HK-2 (cell line): ENCODE data around the gene SLC7A8.

Experiments
- DNase-seq: peaks from one replicate; pipeline ENCODE4 v3.0.0-alpha.2; 2018; ENCODE audit not compliant: unreplicated experiment

Gene SLC7A8

GRCh38 chr14:23158779-23159178 lies 24.7 kb downstream of the SLC7A8 start:
- no peak for DNase-seq

GRCh38 chr14:23154964-23155587 lies 28.4 kb downstream of the SLC7A8 start:
- peak; percentile 38 for DNase-seq

- peak; percentile 26 for DNase-seq
Observed at GRCh38 chr14:23153851-23154796, 29.3 kb downstream of the SLC7A8 start.

- DNase-seq = no peak
Observed at GRCh38 chr14:23151342-23151741, 32.1 kb downstream of the SLC7A8 start.

GRCh38 chr14:23149745-23150144 lies 33.7 kb downstream of the SLC7A8 start:
- DNase-seq = no peak

- no peak for DNase-seq
Observed at GRCh38 chr14:23148591-23149249, 34.7 kb downstream of the SLC7A8 start.

GRCh38 chr14:23147676-23148075 lies 35.8 kb downstream of the SLC7A8 start:
- DNase-seq = no peak

- DNase-seq = no peak
Observed at GRCh38 chr14:23146980-23147379, 36.5 kb downstream of the SLC7A8 start.

- no peak for DNase-seq
Observed at GRCh38 chr14:23146351-23146910, 37.0 kb downstream of the SLC7A8 start.

- DNase-seq = no peak
Observed at GRCh38 chr14:23145794-23146350, 37.6 kb downstream of the SLC7A8 start.

GRCh38 chr14:23143911-23144310 lies 39.5 kb downstream of the SLC7A8 start:
- no peak for DNase-seq

- DNase-seq = no peak
Observed at GRCh38 chr14:23142826-23143225, 40.6 kb downstream of the SLC7A8 start.

GRCh38 chr14:23141706-23142444 lies 41.6 kb downstream of the SLC7A8 start:
- no peak for DNase-seq

- DNase-seq = no peak
Observed at GRCh38 chr14:23140371-23140770, 43.1 kb downstream of the SLC7A8 start.

GRCh38 chr14:23139874-23140273 lies 43.6 kb downstream of the SLC7A8 start:
- DNase-seq = no peak

- no peak for DNase-seq
Observed at GRCh38 chr14:23137813-23138535, 45.5 kb downstream of the SLC7A8 start.

- DNase-seq = no peak
Observed at GRCh38 chr14:23137192-23137812, 46.2 kb downstream of the SLC7A8 start.

GRCh38 chr14:23136566-23137133 lies 46.8 kb downstream of the SLC7A8 start:
- DNase-seq = no peak

GRCh38 chr14:23132970-23133369 lies 50.5 kb downstream of the SLC7A8 start:
- DNase-seq = no peak

- no peak for DNase-seq
Observed at GRCh38 chr14:23131482-23131881, 52.0 kb downstream of the SLC7A8 start.
